Neural progenitor cell (in vitro differentiated cells): Measurements from ENCODE around the gene CHMP1B. TPM values are rescaled to one million over a fixed set of nuclear protein-coding genes. Genes with fewer than 3 reads are reported as not detected.

Source experiments
- DNase-seq: peaks from one replicate; pipeline ENCODE4 v3.0.0-alpha.2; 2016; ENCODE audit warnings: low spot score
- H2AFZ ChIP-seq: fragments of 200-600 bp; sonication (generic); replicated peaks from 2 replicates; pipeline ENCODE4 v1.6.1; 2016; ENCODE audit warnings: antibody characterized with exemption
- H3F3A ChIP-seq: fragments of 200-600 bp; sonication (generic); 2 replicates; pipeline ENCODE4 v1.6.1; 2016; ENCODE audit warnings: antibody characterized with exemption, low read depth
- H3K27ac ChIP-seq: fragments of 200-600 bp; sonication (generic); 2 replicates; pipeline ENCODE4 v1.5.1; 2016; ENCODE audit warnings: mild to moderate bottlenecking
- H3K27me3 ChIP-seq: fragments of 200-600 bp; sonication (generic); 2 replicates; pipeline ENCODE4 v1.6.1; 2016; ENCODE audit warnings: mild to moderate bottlenecking, moderate library complexity
- H3K36me3 ChIP-seq: fragments of 200-600 bp; sonication (generic); 2 replicates; pipeline ENCODE4 v1.5.1; 2016
- H3K4me1 ChIP-seq: fragments of 200-600 bp; sonication (generic); 2 replicates; pipeline ENCODE4 v1.6.1; 2016; ENCODE audit warnings: mixed run types
- H3K4me2 ChIP-seq: fragments of 200-600 bp; sonication (generic); 2 replicates; pipeline ENCODE4 v1.6.1; 2016
- H3K4me3 ChIP-seq: fragments of 200-600 bp; sonication (generic); 2 replicates; pipeline ENCODE4 v1.5.1; 2016
- H3K79me2 ChIP-seq: fragments of 200-600 bp; sonication (generic); 2 replicates; pipeline ENCODE4 v1.6.1; 2016; ENCODE audit warnings: low read depth
- H3K9ac ChIP-seq: fragments of 200-600 bp; sonication (generic); 2 replicates; pipeline ENCODE4 v1.6.1; 2016
- H3K9me3 ChIP-seq: fragments of 200-600 bp; sonication (generic); 2 replicates; pipeline ENCODE4 v1.5.1; 2016; ENCODE audit warnings: low read depth
- H4K20me1 ChIP-seq: fragments of 200-600 bp; sonication (generic); 2 replicates; pipeline ENCODE4 v1.6.1; 2016; ENCODE audit warnings: low read depth
- H3K27ac Mint-ChIP-seq: 3 replicates; pipeline ENCODE4 v1.8.0; 2021; ENCODE audit warnings: mixed read lengths
- H3K27me3 Mint-ChIP-seq: 2 replicates; pipeline ENCODE4 v1.8.0; 2022; ENCODE audit warnings: low read depth, mild to moderate bottlenecking, inconsistent platforms, moderate library complexity, mixed read lengths; ENCODE audit not compliant: insufficient read depth
- H3K36me3 Mint-ChIP-seq: 3 replicates; pipeline ENCODE4 v1.8.0; 2021; ENCODE audit warnings: mixed read lengths
- H3K4me1 Mint-ChIP-seq: 3 replicates; pipeline ENCODE4 v1.8.0; 2021; ENCODE audit warnings: mixed read lengths
- H3K4me3 Mint-ChIP-seq: 3 replicates; pipeline ENCODE4 v1.8.0; 2021; ENCODE audit warnings: mild to moderate bottlenecking, moderate library complexity, mixed read lengths
- H3K9me3 Mint-ChIP-seq: 3 replicates; pipeline ENCODE4 v1.8.0; 2020; ENCODE audit warnings: mixed read lengths
- CTCF ChIP-seq: fragments of 200-600 bp; sonication (generic); IDR thresholded peaks from 2 replicates; pipeline ENCODE4 v1.5.1; 2017; ENCODE audit warnings: antibody characterized with exemption, mild to moderate bottlenecking
- EZH2 ChIP-seq: fragments of 200-600 bp; sonication (generic); IDR thresholded peaks from 2 replicates; pipeline ENCODE4 v1.6.1; 2017; ENCODE audit warnings: antibody characterized with exemption, mild to moderate bottlenecking, moderate library complexity
- EZH2phosphoT487 ChIP-seq: fragments of 200-600 bp; sonication (generic); IDR thresholded peaks from 2 replicates; pipeline ENCODE4 v1.6.1; 2017; ENCODE audit warnings: antibody characterized with exemption
- total RNA-seq: library from RNA; depleted of rRNA; stranded (reverse); fragments of >200 nt; gene quantifications from 2 replicates; pipeline ENCODE4 v1.2.3, GENCODE V29; 2015; ENCODE audit warnings: low replicate concordance

Gene CHMP1B
- total RNA-seq, 1 donor from 2014 or later = 62.9 TPM

- Mint-ChIP-seq H3K4me3 (no peak overlapping the region), H3K4me1 (peaks cover 31% of the 10 kb centered on the region), H3K9me3 (no peaks in the 10 kb centered on the region), H3K27me3 (peaks cover 6% of the 10 kb centered on the region), H3K36me3 (peaks cover 3% of the 10 kb centered on the region), H3K27ac (no peak overlapping the region)
- Histone ChIP-seq H3K36me3 (no peaks in the 10 kb centered on the region), H3K9ac (no peak overlapping the region), H3K9me3 (no peaks in the 10 kb centered on the region), H3K4me1 (peaks cover 10% of the 10 kb centered on the region), H3K4me3 (no peak overlapping the region), H3K27me3 (no peaks in the 10 kb centered on the region), H4K20me1 (no peaks in the 10 kb centered on the region), H3K79me2 (no peaks in the 10 kb centered on the region), H3K27ac (no peak overlapping the region), H3F3A (no peaks in the 10 kb centered on the region), H3K4me2 (no peak overlapping the region), H2AFZ (no peak overlapping the region)
- TF ChIP-seq EZH2phosphoT487 = no peak
- TF ChIP-seq CTCF = no peak
- TF ChIP-seq EZH2 = no peak
- DNase-seq = no peak
Measured at GRCh38 chr18:11861583-11862288, 10.5 kb downstream of the CHMP1B start.

- Histone ChIP-seq H3K36me3 (no peaks in the 10 kb centered on the region), H2AFZ (no peak overlapping the region), H3K27ac (no peak overlapping the region), H3K79me2 (no peaks in the 10 kb centered on the region), H3K4me3 (no peak overlapping the region), H3K4me2 (no peak overlapping the region), H3K27me3 (no peaks in the 10 kb centered on the region), H4K20me1 (no peaks in the 10 kb centered on the region), H3K9me3 (no peaks in the 10 kb centered on the region), H3K9ac (no peak overlapping the region), H3F3A (no peaks in the 10 kb centered on the region), H3K4me1 (peaks cover 4% of the 10 kb centered on the region)
- DNase-seq = no peak
- Mint-ChIP-seq H3K27me3 (peaks cover 6% of the 10 kb centered on the region), H3K27ac (no peak overlapping the region), H3K36me3 (peaks cover 3% of the 10 kb centered on the region), H3K4me3 (no peak overlapping the region), H3K4me1 (peaks cover 25% of the 10 kb centered on the region), H3K9me3 (no peaks in the 10 kb centered on the region)
- no peak for TF ChIP-seq CTCF
- no peak for TF ChIP-seq EZH2phosphoT487
Measured at GRCh38 chr18:11862468-11863137, 11.4 kb downstream of the CHMP1B start.

GRCh38 chr18:11864471-11864870 is 13.3 kb downstream of the CHMP1B start:
- Mint-ChIP-seq H3K27ac (no peak overlapping the region), H3K4me1 (peaks cover 7% of the 10 kb centered on the region), H3K4me3 (no peak overlapping the region), H3K27me3 (peaks cover 6% of the 10 kb centered on the region), H3K9me3 (no peaks in the 10 kb centered on the region), H3K36me3 (peaks cover 5% of the 10 kb centered on the region)
- no peaks in the 10 kb centered on the region for H3K36me3 ChIP-seq
- no peaks in the 10 kb centered on the region for H4K20me1 ChIP-seq
- H3F3A ChIP-seq = no peaks in the 10 kb centered on the region
- H3K79me2 ChIP-seq = no peaks in the 10 kb centered on the region
- H2AFZ ChIP-seq = no peak overlapping the region
- TF ChIP-seq EZH2phosphoT487 = no peak
- no peak for TF ChIP-seq EZH2
- TF ChIP-seq CTCF = no peak
- H3K4me2 ChIP-seq = no peak overlapping the region
- H3K9me3 ChIP-seq = no peaks in the 10 kb centered on the region
- DNase-seq = no peak
- H3K4me3 ChIP-seq = no peak overlapping the region
- H3K27me3 ChIP-seq = no peaks in the 10 kb centered on the region
- H3K9ac ChIP-seq = no peak overlapping the region
- H3K4me1 ChIP-seq = no peaks in the 10 kb centered on the region
- no peak overlapping the region for H3K27ac ChIP-seq
